Measurements from ENCODE around the gene ERP44. TPM values are rescaled to one million over a fixed set of nuclear protein-coding genes. Genes with fewer than 3 reads are reported as not detected.

ERP44 gene
- total RNA-seq, 2 experiments from 2014 or later: 16.0 to 19.6 TPM

GRCh38 chr9:100033877-100034551 lies 64.8 kb downstream of the ERP44 start:
- peaks cover 71% of the 10 kb centered on the region for H3K36me3 Mint-ChIP-seq
- no peak overlapping the region for H3K4me3 Mint-ChIP-seq
- DNase-seq (no peak), ATAC-seq (peak; percentile 27)
- H3K27ac Mint-ChIP-seq: peak overlapping the region; percentile 64
- H3K9me3 Mint-ChIP-seq (ENCODE audit: low read depth): peaks cover 9% of the 10 kb centered on the region
- H3K4me1 Mint-ChIP-seq: peaks cover 27% of the 10 kb centered on the region
- CTCF ChIA-PET: no interaction called here
- H3K27me3 Mint-ChIP-seq: no peaks in the 10 kb centered on the region

- ATAC-seq (no peak), DNase-seq (no peak)
- Mint-ChIP-seq H3K27ac (no peak overlapping the region), H3K4me3 (no peak overlapping the region), H3K27me3 (no peaks in the 10 kb centered on the region), H3K9me3 (ENCODE audit: low read depth) (peaks cover 3% of the 10 kb centered on the region), H3K36me3 (peaks cover 39% of the 10 kb centered on the region), H3K4me1 (peaks cover 28% of the 10 kb centered on the region)
- CTCF ChIA-PET: no interaction called here
These were observed 68.3 kb downstream of the ERP44 start for GRCh38 chr9:100030548-100030947.

DNA sequence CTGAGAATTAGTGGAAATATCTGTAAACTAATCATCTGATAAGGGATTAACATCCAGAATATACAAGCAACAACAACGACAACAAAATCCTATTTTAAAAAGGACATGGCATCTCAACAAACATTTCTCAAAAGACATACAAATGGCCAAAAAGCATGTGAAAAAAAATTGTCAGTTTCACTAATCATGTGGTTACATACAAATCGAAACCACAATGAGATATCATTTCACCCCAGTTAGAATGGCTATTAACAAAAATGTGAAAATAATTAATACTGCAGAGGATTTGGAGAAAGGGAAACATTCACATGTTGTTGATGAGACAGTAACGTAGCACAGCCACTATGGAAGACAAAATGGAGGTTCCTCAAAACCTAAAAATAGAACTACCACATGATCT lies 69.5 kb downstream of the ERP44 start:
- Mint-ChIP-seq H3K36me3 (peaks cover 34% of the 10 kb centered on the region), H3K9me3 (ENCODE audit: low read depth) (peaks cover 3% of the 10 kb centered on the region), H3K4me3 (no peak overlapping the region), H3K4me1 (peaks cover 19% of the 10 kb centered on the region), H3K27ac (no peak overlapping the region), H3K27me3 (no peaks in the 10 kb centered on the region)
- ATAC-seq (no peak), DNase-seq (no peak)
- CTCF ChIA-PET: no interaction called here

DNA sequence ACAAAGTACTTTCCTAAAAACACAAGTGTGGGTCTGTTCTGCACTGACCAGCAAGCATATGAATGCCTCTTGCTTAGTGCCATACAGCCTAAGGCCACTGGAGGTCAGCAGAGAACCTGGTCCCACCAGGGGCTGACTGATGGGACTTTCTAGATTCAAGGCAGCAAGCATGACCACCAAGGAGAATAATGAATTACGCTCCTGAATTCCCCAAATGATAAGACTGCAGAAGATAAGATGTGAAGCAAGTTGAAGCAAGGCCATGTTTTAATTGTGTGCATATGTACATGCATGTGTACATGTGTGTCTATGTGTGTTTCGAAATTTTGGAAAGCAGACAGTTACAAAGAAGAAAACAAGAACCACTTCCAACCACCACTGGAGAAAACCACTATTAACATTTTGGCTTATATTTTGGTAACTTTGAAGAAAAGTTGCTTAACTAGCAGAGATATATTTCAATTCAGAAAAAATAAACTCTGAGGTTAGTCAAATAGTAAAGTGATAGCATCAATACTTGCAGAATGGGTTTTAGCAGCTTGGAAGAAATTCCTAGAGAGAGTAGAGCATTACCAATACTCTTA lies 70.5 kb downstream of the ERP44 start:
- ATAC-seq (peak; percentile 95), DNase-seq (peak; percentile 85)
- CTCF ChIA-PET: interaction anchor here (0.7 to 2.2 kb wide), 10 partner anchors 57 to 323 kb away, joined by 3 to 14 read pairs (median 4); no protein-coding TSS in a partner anchor
- Mint-ChIP-seq H3K27ac (no peak overlapping the region), H3K4me3 (no peak overlapping the region), H3K4me1 (peaks cover 13% of the 10 kb centered on the region), H3K9me3 (ENCODE audit: low read depth) (peaks cover under 1% of the 10 kb centered on the region), H3K27me3 (no peaks in the 10 kb centered on the region), H3K36me3 (peaks cover 26% of the 10 kb centered on the region)

DNA sequence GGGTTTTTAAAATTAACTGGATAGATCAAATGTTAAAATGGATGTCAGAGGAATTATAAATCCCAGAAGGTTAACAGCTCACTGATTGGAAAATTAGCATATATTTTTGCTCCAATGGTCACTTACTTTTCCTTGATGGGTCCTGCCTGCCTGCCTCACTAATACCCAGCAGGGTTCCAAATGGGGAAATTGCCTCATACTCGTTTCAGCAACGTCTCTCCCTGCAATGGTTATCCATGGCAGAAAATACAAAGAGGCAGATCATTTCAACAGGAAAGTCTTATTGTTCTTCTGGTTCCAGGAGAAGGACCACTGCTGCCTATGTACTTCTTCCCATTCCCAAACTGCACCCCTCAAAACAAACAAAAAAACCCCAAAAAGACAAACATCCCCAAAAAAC lies 71.3 kb downstream of the ERP44 start:
- Mint-ChIP-seq H3K27ac (no peak overlapping the region), H3K4me1 (peaks cover 13% of the 10 kb centered on the region), H3K9me3 (ENCODE audit: low read depth) (no peaks in the 10 kb centered on the region), H3K27me3 (no peaks in the 10 kb centered on the region), H3K4me3 (no peak overlapping the region), H3K36me3 (peaks cover 19% of the 10 kb centered on the region)
- no peak for ATAC-seq
- DNase-seq: no peak
- CTCF ChIA-PET: interaction anchor here (0.7 to 2.2 kb wide), 12 partner anchors 57 to 439 kb away, joined by 3 to 14 read pairs (median 4); no protein-coding TSS in a partner anchor

- CTCF ChIA-PET: no interaction called here
- no peaks in the 10 kb centered on the region for H3K4me1 Mint-ChIP-seq
- no peaks in the 10 kb centered on the region for H3K27me3 Mint-ChIP-seq
- no peaks in the 10 kb centered on the region for H3K9me3 Mint-ChIP-seq (ENCODE audit: low read depth)
- H3K27ac Mint-ChIP-seq: no peak overlapping the region
- ATAC-seq (no peak), DNase-seq (no peak)
- H3K36me3 Mint-ChIP-seq: peaks cover 28% of the 10 kb centered on the region
- no peak overlapping the region for H3K4me3 Mint-ChIP-seq
These were observed 76.9 kb downstream of the ERP44 start for GRCh38 chr9:100021931-100022330.

GRCh38 chr9:100020121-100020795 lies 78.5 kb downstream of the ERP44 start:
- ATAC-seq (no peak), DNase-seq (no peak)
- no peaks in the 10 kb centered on the region for H3K27me3 Mint-ChIP-seq
- no peaks in the 10 kb centered on the region for H3K9me3 Mint-ChIP-seq (ENCODE audit: low read depth)
- CTCF ChIA-PET: interaction anchor here (0.7 kb wide), 1 partner anchor 190 kb away, joined by 3 read pairs; no protein-coding TSS in a partner anchor
- peaks cover 29% of the 10 kb centered on the region for H3K36me3 Mint-ChIP-seq
- H3K4me3 Mint-ChIP-seq: no peak overlapping the region
- no peak overlapping the region for H3K27ac Mint-ChIP-seq
- no peaks in the 10 kb centered on the region for H3K4me1 Mint-ChIP-seq

GRCh38 chr9:100019541-100019940 lies 79.3 kb downstream of the ERP44 start:
- H3K4me3 Mint-ChIP-seq: no peak overlapping the region
- H3K27me3 Mint-ChIP-seq: no peaks in the 10 kb centered on the region
- H3K27ac Mint-ChIP-seq: no peak overlapping the region
- ATAC-seq (no peak), DNase-seq (no peak)
- peaks cover 26% of the 10 kb centered on the region for H3K36me3 Mint-ChIP-seq
- CTCF ChIA-PET: interaction anchor here (0.7 kb wide), 1 partner anchor 190 kb away, joined by 3 read pairs; no protein-coding TSS in a partner anchor
- no peaks in the 10 kb centered on the region for H3K9me3 Mint-ChIP-seq (ENCODE audit: low read depth)
- no peaks in the 10 kb centered on the region for H3K4me1 Mint-ChIP-seq

DNA sequence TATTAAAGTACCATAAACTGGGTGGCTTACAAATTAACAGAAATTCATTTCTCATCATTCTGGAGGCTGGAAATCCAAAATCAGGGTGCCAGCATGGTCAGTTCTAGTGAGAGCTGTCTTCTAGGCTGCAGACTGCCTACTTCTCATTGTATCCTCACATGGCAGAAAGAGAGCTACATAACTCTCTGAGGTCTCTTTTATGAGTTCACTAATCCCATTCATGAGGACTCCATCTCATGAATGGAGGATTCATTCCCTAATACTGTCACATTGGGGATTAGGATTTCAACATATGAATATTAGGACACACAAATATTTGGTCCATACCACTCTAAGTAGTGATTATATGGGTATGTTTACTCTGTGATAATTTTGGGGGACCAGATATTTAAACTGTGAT lies 84.0 kb downstream of the ERP44 start:
- H3K27me3 Mint-ChIP-seq: no peaks in the 10 kb centered on the region
- no peak overlapping the region for H3K27ac Mint-ChIP-seq
- DNase-seq (no peak), ATAC-seq (no peak)
- no peak overlapping the region for H3K4me3 Mint-ChIP-seq
- H3K36me3 Mint-ChIP-seq: peaks cover 30% of the 10 kb centered on the region
- CTCF ChIA-PET: interaction anchor here (1.0 kb wide), 1 partner anchor 195 kb away, joined by 3 read pairs; no protein-coding TSS in a partner anchor
- peaks cover 3% of the 10 kb centered on the region for H3K9me3 Mint-ChIP-seq (ENCODE audit: low read depth)
- peaks cover 2% of the 10 kb centered on the region for H3K4me1 Mint-ChIP-seq

DNA sequence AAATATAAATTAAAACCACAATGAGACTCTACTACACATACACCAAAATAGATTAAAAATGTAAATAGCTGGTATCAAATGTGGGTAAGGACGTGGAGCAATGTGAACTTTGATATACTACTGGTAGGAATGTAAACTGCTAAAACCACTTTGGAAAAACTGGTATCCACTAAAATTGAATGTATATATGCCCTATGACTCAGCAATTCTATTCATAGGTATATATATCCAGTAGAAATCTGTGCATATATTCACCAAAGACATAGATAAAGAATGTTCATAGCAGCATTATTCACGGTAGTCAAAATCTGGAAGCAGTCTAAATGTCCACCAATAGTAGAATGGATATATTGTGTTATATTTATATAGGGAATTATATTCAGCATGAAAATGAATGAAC lies 85.2 kb downstream of the ERP44 start:
- Mint-ChIP-seq H3K4me1 (peaks cover 2% of the 10 kb centered on the region), H3K27me3 (no peaks in the 10 kb centered on the region), H3K9me3 (ENCODE audit: low read depth) (peaks cover 3% of the 10 kb centered on the region), H3K4me3 (no peak overlapping the region), H3K27ac (no peak overlapping the region), H3K36me3 (peaks cover 19% of the 10 kb centered on the region)
- CTCF ChIA-PET: interaction anchor here (1.0 to 4.1 kb wide), 3 partner anchors 186 to 203 kb away, joined by 3 to 30 read pairs (median 6); no protein-coding TSS in a partner anchor
- ATAC-seq: no peak
- DNase-seq: no peak

DNA sequence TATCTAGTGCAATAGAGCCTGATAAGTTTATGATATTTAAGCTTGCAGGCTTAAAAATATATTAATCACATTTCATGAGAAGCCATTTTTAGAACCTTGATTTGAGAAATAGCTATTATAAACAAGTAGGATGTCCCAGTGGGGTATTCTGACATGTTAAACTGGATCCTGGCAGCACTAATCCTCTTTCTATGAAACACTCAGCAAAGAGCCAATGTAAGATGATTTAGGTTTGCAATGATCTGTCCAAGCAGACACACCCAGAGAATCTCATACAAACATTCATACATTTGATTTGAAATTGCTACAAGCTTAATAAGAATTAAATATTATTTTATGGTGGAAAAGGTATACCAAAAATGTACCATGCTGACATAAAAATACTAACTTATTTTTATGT lies 86.5 kb downstream of the ERP44 start:
- DNase-seq: no peak
- Mint-ChIP-seq H3K27me3 (no peaks in the 10 kb centered on the region), H3K36me3 (peaks cover 18% of the 10 kb centered on the region), H3K4me1 (peaks cover 2% of the 10 kb centered on the region), H3K9me3 (ENCODE audit: low read depth) (peaks cover 3% of the 10 kb centered on the region), H3K4me3 (no peak overlapping the region), H3K27ac (no peak overlapping the region)
- CTCF ChIA-PET: interaction anchor here (0.5 to 4.1 kb wide), 6 partner anchors 59 to 209 kb away, joined by 3 to 30 read pairs (median 4); partner anchors contain the start of gene NR4A3
- ATAC-seq: no peak

DNA sequence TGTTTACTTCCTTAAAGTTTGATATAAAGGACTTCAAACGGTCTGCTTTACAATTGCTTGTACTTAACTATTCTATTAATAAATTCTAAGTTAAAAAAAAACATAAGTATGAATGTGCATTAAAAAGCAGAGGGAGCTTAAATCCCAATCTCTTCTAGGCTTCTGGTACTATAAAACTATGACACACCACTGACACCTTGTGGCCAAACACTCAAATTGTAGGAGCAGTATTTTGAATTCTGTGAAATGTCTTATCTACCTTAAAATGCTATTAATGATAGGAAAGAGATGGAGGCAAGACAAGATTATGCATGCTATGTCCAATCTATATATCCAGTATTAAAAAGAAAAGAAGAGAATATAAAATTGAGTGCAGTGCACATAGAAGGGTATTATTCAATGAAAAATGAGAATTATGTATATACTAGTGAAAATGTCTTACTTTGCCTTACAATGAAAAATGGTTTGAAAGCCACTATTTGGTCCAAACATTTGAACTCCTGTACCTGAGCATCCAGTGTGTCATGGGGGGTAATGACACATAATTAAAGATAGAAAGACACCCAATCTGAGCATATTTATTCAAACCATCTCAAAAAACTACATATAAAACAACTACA lies 87.6 kb downstream of the ERP44 start:
- Mint-ChIP-seq H3K4me1 (peaks cover 2% of the 10 kb centered on the region), H3K27me3 (no peaks in the 10 kb centered on the region), H3K9me3 (ENCODE audit: low read depth) (peaks cover 3% of the 10 kb centered on the region), H3K27ac (no peak overlapping the region), H3K4me3 (no peak overlapping the region), H3K36me3 (peaks cover 17% of the 10 kb centered on the region)
- CTCF ChIA-PET: interaction anchor here (0.7 to 4.1 kb wide), 8 partner anchors 9 to 826 kb away, joined by 3 to 30 read pairs (median 4); partner anchors contain the start of gene NR4A3
- DNase-seq (peak; percentile 50), ATAC-seq (peak; percentile 42)

DNA sequence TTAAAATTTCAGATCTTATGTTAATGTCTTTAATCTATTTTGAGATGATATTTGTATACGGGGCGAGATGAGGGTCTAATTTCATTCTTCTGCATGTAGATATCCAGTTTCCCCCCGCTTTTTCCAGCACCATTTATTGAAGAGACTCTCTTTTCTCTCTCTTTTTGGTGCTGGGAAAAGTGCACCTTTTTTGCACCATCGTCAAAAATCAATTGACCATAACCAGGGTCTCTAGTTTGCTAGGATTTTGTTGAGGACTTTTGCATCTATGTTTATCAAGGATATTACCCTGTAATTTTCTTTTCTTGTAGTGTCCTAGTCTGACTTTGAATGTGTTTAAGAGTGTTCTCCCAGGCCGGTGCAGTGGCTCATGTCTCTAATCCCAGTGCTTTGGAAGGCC lies 99.0 kb downstream of the ERP44 start:
- CTCF ChIA-PET: no interaction called here
- no peak overlapping the region for H3K4me3 Mint-ChIP-seq
- H3K9me3 Mint-ChIP-seq (ENCODE audit: low read depth): peaks cover 5% of the 10 kb centered on the region
- H3K36me3 Mint-ChIP-seq: peaks cover 52% of the 10 kb centered on the region
- no peaks in the 10 kb centered on the region for H3K27me3 Mint-ChIP-seq
- H3K4me1 Mint-ChIP-seq: no peaks in the 10 kb centered on the region
- ATAC-seq (no peak), DNase-seq (no peak)
- no peak overlapping the region for H3K27ac Mint-ChIP-seq

Measured in activated CD8-positive, alpha-beta memory T cell treated with anti-CD3 and anti-CD28 coated beads, Interleukin-2, amount 10 ng/mL, durations not matched to agents 7 days and 5 days (primary cell).